Measurements from ENCODE around the gene ZFAND2B. TPM values are rescaled to one million over a fixed set of nuclear protein-coding genes. Genes with fewer than 3 reads are reported as not detected.

Gene ZFAND2B
- polyA plus RNA-seq, 10 donors = 16.3 to 29.9 (median 21.9) TPM

- no peak for DNase-seq
Measured at GRCh38 chr2:219219784-219220532, 13.4 kb downstream of the ZFAND2B start.

- no peak for DNase-seq
Measured at GRCh38 chr2:219220652-219221402, 14.2 kb downstream of the ZFAND2B start.

- no peak for DNase-seq
Measured at GRCh38 chr2:219221957-219222518, 15.5 kb downstream of the ZFAND2B start.

GRCh38 chr2:219223831-219224610 lies 17.4 kb downstream of the ZFAND2B start:
- no peak for DNase-seq

- no peak for DNase-seq
Measured at GRCh38 chr2:219225350-219225749, 18.8 kb downstream of the ZFAND2B start.

- DNase-seq = no peak
Measured at GRCh38 chr2:219228041-219228910, 21.7 kb downstream of the ZFAND2B start.

GRCh38 chr2:219228911-219229304 lies 22.3 kb downstream of the ZFAND2B start:
- peak in 1 of 3 donors; percentile 32 for DNase-seq

- DNase-seq = peak; percentile 97 to 99 (median 99)
Measured at GRCh38 chr2:219229305-219230058, 22.9 kb downstream of the ZFAND2B start, which contains the start of the genes ANKZF1 and ATG9A. ANKZF1 (plus strand) TSS chr2:219229806; CDS start chr2:219230258, 452 bp downstream. ATG9A (minus strand) TSS chr2:219229636; CDS start chr2:219228024, 1,612 bp downstream.

GRCh38 chr2:219230059-219230540 lies 23.5 kb downstream of the ZFAND2B start:
- no peak for DNase-seq

- DNase-seq = no peak
Measured at GRCh38 chr2:219234331-219234730, 27.7 kb downstream of the ZFAND2B start.

- peak in 1 of 3 donors; percentile 64 for DNase-seq
Measured at GRCh38 chr2:219243291-219243761, 36.7 kb downstream of the ZFAND2B start.

GRCh38 chr2:219244789-219245147 lies 38.2 kb downstream of the ZFAND2B start:
- DNase-seq = no peak

- DNase-seq = peak; percentile 92 to 98 (median 96)
Measured at GRCh38 chr2:219245148-219245898, 38.7 kb downstream of the ZFAND2B start, which contains the start of the genes GLB1L and STK16. GLB1L (minus strand) TSS chr2:219245444; CDS start chr2:219243573, 1,871 bp downstream. STK16 (plus strand) TSS chr2:219245479; CDS start chr2:219246000, 521 bp downstream.

- no peak for DNase-seq
Measured at GRCh38 chr2:219245899-219246230, 39.3 kb downstream of the ZFAND2B start.

GRCh38 chr2:219246559-219246958 lies 40.0 kb downstream of the ZFAND2B start:
- DNase-seq = no peak

GRCh38 chr2:219247678-219248642 lies 41.4 kb downstream of the ZFAND2B start:
- no peak for DNase-seq

- no peak for DNase-seq
Measured at GRCh38 chr2:219248845-219249202, 42.2 kb downstream of the ZFAND2B start.

All from muscle of back (tissue), 11 donors.